Activated CD8-positive, alpha-beta memory T cell treated with anti-CD3 and anti-CD28 coated beads, Interleukin-2, amount 50 U/mL, for 24 hours (primary cell): ENCODE results near the gene MRPS26.
"Not testable (repeated sequence)": the region's sequence is repeated elsewhere in the genome, so short reads cannot be mapped to it uniquely, and the experiment has no call there.

Experiments used
- DNase-seq: peaks from one replicate; pipeline ENCODE4 v3.0.0-alpha.2; 2020; ENCODE audit errors: extremely low read depth

MRPS26 gene

GRCh38 chr20:3045816-3046676 lies at the start of gene MRPS26:
Gene MRPS26, plus strand, starts transcription at chr20:3046052. Its CDS starts 17 bp downstream, at chr20:3046069.
- peak; percentile 48 for DNase-seq

GRCh38 chr20:2998728-2999127 lies 47.1 kb upstream of the MRPS26 start:
- no peak for DNase-seq

GRCh38 chr20:3000852-3001523 lies 44.9 kb upstream of the MRPS26 start:
- no peak for DNase-seq

GRCh38 chr20:3003416-3003815 lies 42.4 kb upstream of the MRPS26 start:
- no peak for DNase-seq

- DNase-seq, result no peak
Observed at GRCh38 chr20:3010985-3011723, 34.7 kb upstream of the MRPS26 start.

- DNase-seq, result peak; percentile 13
Observed at GRCh38 chr20:3011752-3012151, 34.1 kb upstream of the MRPS26 start.

GRCh38 chr20:3013771-3014170 lies 32.1 kb upstream of the MRPS26 start:
- no peak for DNase-seq

GRCh38 chr20:3014179-3014578 lies 31.7 kb upstream of the MRPS26 start:
- DNase-seq, result no peak

- no peak for DNase-seq
Observed at GRCh38 chr20:3014662-3015061, 31.2 kb upstream of the MRPS26 start.

- DNase-seq, result not testable (repeated sequence)
Observed at GRCh38 chr20:3015302-3015701, 30.6 kb upstream of the MRPS26 start.

GRCh38 chr20:3021327-3021726 lies 24.5 kb upstream of the MRPS26 start:
- no peak for DNase-seq

- no peak for DNase-seq
Observed at GRCh38 chr20:3021777-3022176, 24.1 kb upstream of the MRPS26 start.

- not testable (repeated sequence) for DNase-seq
Observed at GRCh38 chr20:3022559-3023490, 23.0 kb upstream of the MRPS26 start.

GRCh38 chr20:3027987-3028386 lies 17.9 kb upstream of the MRPS26 start:
- no peak for DNase-seq

GRCh38 chr20:3031524-3032147 lies 14.2 kb upstream of the MRPS26 start:
- DNase-seq, result no peak

- no peak for DNase-seq
Observed at GRCh38 chr20:3032624-3033023, 13.2 kb upstream of the MRPS26 start.

- DNase-seq, result no peak
Observed at GRCh38 chr20:3037654-3038053, 8.2 kb upstream of the MRPS26 start.

GRCh38 chr20:3038454-3038853 lies 7.4 kb upstream of the MRPS26 start:
- DNase-seq, result no peak

GRCh38 chr20:3039426-3039825 lies 6.4 kb upstream of the MRPS26 start:
- no peak for DNase-seq

GRCh38 chr20:3040086-3040485 lies 5.8 kb upstream of the MRPS26 start:
- no peak for DNase-seq
